NCI-H187 (cell line): ENCODE measurements around the gene MISP3.
"Not testable (repeated sequence)": the region's sequence is repeated elsewhere in the genome, so short reads cannot be mapped to it uniquely, and the experiment has no call there.

Source experiments
- DNase-seq, 2 experiments: peaks; one replicate each; lab custom pipeline; 2025; lab: John Stamatoyannopoulos, UW

The MISP3 gene

GRCh38 chr19:14072535-14073260, at the start of gene MISP3:
TSS of gene MISP3 (plus strand) at chr19:14072786. CDS start at chr19:14073310, 524 bp downstream.
- no peak for DNase-seq

- no peak for DNase-seq
Measured at GRCh38 chr19:14023404-14024235, 49.0 kb upstream of the MISP3 start.

GRCh38 chr19:14026652-14027192, 45.9 kb upstream of the MISP3 start:
- not testable (repeated sequence) for DNase-seq

- DNase-seq: no peak
Measured at GRCh38 chr19:14027856-14028450, 44.6 kb upstream of the MISP3 start, which contains the start of gene RLN3. TSS of gene RLN3 (plus strand) at chr19:14028148. CDS start at chr19:14028205, 57 bp downstream.

DNA sequence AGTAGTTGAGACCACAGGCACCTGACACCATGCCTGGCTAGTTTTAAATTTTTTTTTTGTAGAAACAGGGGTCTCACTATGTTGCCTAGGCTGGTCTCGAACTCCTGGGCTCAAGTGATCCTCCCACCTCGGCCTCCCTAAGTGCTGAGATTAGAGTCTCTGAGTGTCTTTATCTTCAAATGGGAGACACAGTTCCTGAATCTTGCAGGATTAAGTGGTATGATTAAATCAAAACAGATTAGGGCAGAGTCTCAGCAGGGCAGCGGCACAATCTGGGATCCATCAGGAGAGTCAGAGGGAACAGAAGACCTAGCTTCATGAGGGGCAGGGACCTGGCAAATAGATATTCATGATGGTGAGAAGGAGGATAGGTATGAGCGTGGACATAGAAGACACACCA, 43.7 kb upstream of the MISP3 start:
- no peak for DNase-seq

DNA sequence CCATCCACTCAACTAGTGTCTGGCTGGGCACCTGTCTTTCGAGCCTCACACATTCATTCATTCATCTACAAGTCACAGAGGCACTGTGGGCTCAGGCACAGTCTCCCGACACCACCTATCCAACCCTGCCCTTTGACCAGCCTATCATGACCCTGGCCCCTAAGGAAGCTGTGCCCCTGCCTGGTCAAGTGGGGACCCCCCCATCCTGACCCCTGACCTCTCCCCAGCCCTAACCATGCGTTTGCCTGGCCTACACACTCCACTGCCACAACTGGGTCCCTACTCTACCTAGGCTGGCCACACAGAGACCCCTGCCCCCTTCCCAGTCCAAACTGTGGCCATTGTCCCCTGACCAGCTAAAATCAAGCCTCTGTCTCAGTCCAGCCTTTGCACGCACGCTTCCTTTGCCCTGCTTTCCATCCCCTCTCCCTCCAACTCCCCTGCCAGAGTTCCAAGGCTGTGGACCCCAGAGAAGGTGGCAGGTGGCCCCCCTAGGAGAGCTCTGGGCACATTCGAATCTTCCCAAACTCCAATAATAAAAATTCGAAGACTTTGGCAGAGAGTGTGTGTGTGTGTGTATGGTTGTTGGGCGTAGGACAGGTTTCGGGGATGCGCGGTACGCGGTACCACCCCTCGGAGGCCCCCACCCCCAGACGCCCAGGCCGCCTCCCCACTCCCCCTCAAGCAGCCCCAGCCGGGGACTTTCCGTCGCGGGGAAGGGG, 41.4 kb upstream of the MISP3 start:
- no peak for DNase-seq

DNA sequence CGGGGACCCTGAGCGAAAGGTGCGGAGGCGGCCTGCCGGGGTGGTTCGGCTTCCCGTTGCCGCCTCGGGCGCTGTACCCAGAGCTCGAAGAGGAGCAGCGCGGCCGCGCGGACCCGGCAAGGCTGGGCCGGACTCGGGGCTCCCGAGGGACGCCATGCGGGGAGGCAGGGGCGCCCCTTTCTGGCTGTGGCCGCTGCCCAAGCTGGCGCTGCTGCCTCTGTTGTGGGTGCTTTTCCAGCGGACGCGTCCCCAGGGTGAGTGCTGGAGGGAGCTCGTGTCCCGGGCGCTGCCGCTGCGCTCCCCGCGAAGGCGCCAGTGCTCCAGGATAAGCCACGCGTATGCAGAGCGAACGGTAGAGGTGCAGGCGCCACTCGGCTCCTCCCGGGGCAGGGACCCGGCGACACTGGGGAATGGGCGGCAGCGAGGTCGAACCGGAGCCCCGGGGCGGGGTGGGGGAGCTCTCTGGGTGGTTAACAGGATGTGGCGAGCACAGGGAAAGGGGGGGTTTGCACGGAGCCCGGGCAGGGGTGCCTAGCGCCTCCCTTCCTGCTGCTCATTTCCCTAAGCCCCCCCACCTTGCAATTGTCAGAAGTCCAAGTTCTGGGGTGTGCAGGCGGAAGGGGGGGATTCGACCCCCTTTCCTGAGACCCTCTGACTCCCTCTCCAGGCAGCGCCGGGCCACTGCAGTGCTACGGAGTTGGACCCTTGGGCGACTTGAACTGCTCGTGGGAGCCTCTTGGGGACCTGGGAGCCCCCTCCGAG, 40.7 kb upstream of the MISP3 start, which contains the start of gene IL27RA:
TSS of gene IL27RA (plus strand) at position 44 of the 762 bp plus-strand sequence. CDS start at position 155, 111 bp downstream.
- no peak for DNase-seq

DNA sequence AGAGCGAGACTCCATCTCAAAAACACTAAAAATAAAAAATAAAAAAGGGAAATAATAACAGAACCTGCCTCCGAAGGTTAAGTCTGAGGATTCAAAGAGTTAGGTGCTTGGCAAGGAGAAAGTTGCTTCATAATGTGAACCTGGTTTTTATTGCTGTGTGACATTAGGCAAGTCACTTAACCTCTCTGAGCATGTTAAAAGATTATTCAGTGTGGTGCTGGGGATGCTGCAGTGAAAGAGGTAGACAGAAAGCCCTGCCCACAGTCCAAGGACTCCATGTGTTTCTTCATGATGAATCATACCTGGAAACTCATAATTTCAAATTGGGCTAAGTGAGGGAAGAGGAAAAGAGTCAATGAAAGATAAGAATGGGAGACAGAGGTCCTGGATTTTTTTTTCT, 38.6 kb upstream of the MISP3 start:
- no peak for DNase-seq

GRCh38 chr19:14035159-14035558, 37.4 kb upstream of the MISP3 start:
- DNase-seq: not testable (repeated sequence)

DNA sequence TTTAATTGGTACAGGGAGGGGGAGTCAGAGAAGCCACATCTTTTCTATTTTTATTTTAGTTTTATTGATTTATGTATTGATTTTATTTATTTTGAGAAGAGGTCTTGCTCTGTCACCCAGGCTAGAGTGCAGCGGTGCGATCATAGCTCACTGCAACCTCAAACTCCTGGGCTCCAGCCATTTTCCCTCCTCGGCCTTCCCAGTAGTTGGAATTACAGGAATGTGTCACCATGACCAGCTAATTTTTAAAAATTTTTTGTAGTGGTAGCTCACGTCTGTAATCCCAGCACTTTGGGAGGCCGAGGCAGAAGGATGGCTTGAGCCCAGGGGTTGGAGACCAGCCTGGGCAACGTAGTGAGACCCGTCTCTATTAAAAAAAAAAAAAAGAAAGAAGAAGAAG, 36.9 kb upstream of the MISP3 start:
- no peak for DNase-seq

DNA sequence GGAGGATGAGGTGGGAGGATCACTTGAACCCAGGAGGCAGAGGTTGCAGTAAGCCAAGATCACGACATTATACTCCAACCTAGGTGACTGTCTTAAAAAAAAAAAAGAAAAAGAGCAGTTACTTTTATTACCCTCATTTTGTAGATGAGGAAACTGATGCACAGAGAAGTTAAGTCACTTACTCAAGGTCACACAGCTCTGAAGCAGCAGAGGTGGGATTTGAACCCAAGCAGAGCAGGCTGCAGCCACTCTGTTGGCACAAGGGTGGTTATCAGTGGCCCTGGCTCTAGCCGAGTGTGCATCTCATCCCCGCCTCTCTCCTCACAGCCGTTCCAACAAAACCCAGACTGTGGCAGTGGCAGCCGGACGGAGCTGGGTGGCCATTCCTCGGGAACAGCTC, 33.4 kb upstream of the MISP3 start:
- DNase-seq: no peak

DNA sequence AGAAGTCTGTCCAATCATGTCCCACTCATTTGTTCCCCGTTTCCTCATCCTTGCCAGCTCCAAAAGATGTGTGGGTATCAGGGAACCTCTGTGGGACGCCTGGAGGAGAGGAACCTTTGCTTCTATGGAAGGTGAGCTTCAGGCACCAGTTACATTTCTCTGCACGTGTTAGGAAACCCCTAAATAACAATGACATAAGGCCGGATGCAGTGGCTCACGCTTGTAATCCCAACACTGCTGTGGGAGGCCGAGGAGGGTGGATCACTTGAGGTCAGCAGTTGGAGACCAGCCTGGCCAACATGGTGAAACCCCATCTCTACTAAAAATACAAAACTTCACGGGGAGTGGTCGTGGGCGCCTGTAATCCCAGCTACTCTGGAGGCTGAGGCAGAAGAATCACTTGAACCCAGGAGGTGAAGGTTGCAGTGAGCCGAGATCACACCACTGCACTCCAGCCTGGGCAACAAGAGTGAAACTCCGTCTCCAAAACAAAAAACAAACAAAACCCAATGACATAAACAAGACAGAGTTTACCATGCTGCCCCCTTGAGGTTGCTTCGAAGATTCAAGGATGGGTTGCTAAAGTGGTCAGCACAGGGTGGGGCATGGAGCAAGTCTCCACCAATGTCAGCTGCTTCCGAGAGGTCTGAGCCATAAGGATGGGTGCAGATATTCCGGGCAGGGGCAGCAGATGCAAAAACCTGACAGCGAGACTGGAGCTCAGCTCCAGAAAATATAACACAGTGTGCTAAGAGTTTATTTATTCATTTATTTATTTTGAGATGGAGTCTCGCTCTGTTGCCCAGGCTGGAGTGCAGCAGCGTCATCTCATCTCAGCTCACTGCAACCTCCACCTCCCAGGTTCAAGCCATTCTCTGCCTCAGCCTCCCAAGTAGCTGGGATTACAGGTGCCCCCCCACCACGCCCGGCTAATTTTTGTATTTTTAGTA, 29.7 kb upstream of the MISP3 start:
- DNase-seq: not testable (repeated sequence)

DNA sequence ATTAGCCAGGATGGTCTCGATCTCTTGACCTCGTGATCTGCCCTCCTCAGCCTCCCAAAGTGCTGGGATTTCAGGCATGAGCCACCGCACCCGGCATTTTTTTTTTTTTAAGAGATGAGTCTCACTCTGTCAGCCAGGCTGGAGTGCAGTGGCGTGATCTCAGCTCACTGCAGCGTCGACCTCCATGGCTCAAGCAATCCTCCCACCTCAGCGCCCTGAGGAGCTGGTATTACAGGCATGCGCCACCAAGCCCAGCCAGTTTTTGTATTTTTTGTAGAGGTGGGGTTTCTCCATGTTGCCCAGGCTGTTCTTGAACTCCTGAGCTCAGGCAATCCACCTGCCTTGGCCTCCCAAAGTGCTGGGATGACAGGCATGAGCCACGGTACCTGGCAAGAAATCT, 24.7 kb upstream of the MISP3 start:
- DNase-seq: not testable (repeated sequence)

DNA sequence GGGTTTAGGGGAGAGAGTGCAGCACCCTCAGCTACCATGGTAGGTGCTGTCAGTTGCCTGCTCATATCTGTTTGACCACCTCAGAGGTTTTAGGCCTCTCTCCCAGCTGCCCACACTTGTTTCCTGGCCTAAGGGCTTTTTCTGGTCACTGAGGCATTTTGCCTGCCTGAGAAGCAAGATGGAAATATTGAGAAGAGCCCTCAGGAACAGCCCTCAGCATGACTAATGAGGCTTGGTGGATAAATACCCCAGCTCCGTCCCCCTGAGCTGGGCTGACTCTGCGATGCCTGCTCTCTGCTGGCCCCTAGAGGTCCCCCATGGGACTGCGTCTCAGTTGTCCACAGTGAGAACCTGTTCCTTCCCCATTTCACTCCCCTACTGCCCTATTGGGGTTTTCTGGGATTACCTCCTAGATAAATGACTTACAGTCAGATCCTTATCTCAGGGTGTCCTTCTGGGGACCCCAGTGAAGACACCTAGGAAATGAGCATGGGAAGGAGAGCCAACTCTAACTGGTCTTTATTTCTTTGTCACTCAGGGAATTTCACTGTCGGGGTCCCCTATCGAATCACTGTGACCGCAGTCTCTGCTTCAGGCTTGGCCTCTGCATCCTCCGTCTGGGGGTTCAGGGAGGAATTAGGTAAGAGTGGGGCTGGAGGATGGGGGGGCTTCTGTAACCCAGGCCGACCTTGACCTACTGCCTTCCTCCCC, 24.0 kb upstream of the MISP3 start:
- DNase-seq: no peak

DNA sequence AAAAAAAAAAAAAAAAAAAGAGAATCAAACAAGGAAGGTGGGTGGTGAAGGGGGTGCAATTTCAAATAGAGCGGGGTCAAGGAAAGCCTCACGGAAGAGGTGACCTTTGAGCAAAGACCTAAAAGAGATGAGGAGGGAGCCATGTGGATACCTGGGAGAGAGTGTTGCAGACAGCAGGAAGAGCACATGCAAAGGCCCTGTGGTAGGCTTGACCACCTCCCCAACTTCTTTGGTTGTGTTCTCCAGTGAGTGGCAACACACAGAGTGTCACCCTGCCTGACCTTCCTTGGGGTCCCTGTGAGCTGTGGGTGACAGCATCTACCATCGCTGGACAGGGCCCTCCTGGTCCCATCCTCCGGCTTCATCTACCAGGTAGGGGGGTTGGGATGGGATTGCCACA, 22.1 kb upstream of the MISP3 start:
- DNase-seq: no peak

DNA sequence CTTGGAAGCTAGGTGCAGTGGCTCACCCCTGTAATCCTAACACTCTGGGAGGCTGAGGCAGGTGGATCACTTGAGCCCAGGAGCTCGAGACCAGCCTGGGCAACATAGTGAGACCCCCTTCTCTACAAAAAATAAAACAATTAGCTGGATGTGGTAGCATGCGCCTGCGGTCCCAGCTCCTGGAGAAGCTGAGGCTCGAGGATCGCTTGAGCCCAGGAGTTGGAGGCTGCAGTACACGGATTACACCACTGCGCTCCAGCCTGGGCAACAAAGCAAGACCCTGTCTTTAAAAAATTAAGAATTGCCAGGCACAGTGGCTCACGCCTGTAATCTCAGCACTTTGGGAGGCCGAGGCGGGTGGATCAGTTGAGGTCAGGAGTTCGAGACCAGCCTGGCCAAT, 21.6 kb upstream of the MISP3 start:
- DNase-seq: not testable (repeated sequence)

GRCh38 chr19:14051980-14052379, 20.6 kb upstream of the MISP3 start:
- DNase-seq: no peak

- DNase-seq: no peak
Measured at GRCh38 chr19:14052470-14052869, 20.1 kb upstream of the MISP3 start.

- DNase-seq: no peak
Measured at GRCh38 chr19:14053032-14053431, 19.6 kb upstream of the MISP3 start.
